Measurements from ENCODE around the gene EPOP. TPM values are rescaled to one million over a fixed set of nuclear protein-coding genes. Genes with fewer than 3 reads are reported as not detected.
A peak's percentile ranks its signal among the peaks of the same experiment; 100 is the strongest.

Gene EPOP
- total RNA-seq, 2 donors from 2014 or later = 3.2 to 5.0 TPM

DNA sequence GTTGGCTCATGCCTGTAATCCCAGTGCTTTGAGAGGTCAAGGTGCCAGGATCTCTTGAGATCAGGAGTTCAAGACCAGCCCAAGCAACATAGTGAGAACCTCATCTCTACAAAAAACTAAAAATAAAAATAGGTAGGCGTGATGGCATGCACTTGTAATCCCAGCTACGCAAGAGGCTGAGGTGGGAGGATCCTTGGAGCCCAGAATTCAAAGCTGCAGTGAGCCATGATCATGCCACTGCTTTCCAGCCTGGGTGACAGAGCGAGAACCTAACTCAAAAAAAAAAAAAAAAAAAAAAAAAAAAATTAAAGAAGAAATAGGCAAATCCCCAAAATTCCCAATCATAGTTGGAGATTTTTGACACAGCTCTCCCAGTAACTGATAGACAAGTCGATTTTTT lies 36.8 kb downstream of the EPOP start:
- H3K9ac ChIP-seq (ENCODE audit: extremely low read depth, low read length, poor library complexity, severe bottlenecking) = no peak overlapping the region
- no peaks in the 10 kb centered on the region for H3K36me3 ChIP-seq (ENCODE audit: control insufficient read depth, insufficient read depth, low read length)
- Mint-ChIP-seq H3K4me3 (no peak overlapping the region), H3K36me3 (ENCODE audit: low read depth) (no peaks in the 10 kb centered on the region), H3K4me1 (peaks cover 7% of the 10 kb centered on the region), H3K27ac (no peak overlapping the region), H3K27me3 (ENCODE audit: insufficient read depth) (no peaks in the 10 kb centered on the region), H3K9me3 (no peaks in the 10 kb centered on the region)
- 93 to 100% methylated on average over 2 of the region's 4 CpGs for WGBS, 2 experiments (ENCODE audit: insufficient coverage in 1 of 2, insufficient read length in 1 of 2)
- no peak overlapping the region for H3K4me3 ChIP-seq (ENCODE audit: low read length)
- H3K27ac ChIP-seq (ENCODE audit: low read depth, low read length) = no peak overlapping the region
- H3K4me1 ChIP-seq (ENCODE audit: control insufficient read depth, insufficient read depth, low read length) = no peaks in the 10 kb centered on the region
- no peaks in the 10 kb centered on the region for H3K27me3 ChIP-seq (ENCODE audit: control insufficient read depth, insufficient read depth, low read length, poor library complexity, severe bottlenecking)
- no peak for TF ChIP-seq CTCF (conservative IDR thresholded peaks at IDR 0.05)
- H3K9me3 ChIP-seq (ENCODE audit: control insufficient read depth, low read length) = no peaks in the 10 kb centered on the region
- peak; percentile 28 for DNase-seq

DNA sequence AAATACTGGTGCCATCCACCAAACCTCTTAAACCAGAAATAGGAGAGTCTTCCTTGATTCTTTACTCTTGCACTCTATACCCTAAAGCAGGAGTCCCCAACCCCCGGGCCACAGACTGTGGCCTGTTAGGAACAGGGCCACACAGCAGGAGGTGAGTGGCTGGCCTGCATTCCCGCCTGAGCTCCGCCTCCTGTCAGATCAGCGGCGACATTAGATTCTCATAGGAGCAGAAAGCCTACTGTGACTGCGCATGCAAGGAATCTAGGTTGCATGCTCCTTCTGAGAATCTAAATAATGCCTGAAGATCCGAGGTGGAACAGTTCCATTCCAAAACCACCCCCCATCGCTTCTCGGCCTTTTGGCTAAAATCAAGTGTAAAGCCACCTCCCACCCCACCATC lies 38.7 kb downstream of the EPOP start:
- H3K27ac ChIP-seq (ENCODE audit: low read depth, low read length) = no peak overlapping the region
- no peaks in the 10 kb centered on the region for H3K9me3 ChIP-seq (ENCODE audit: control insufficient read depth, low read length)
- TF ChIP-seq CTCF (conservative IDR thresholded peaks at IDR 0.05) = no peak
- H3K9ac ChIP-seq (ENCODE audit: extremely low read depth, low read length, poor library complexity, severe bottlenecking) = no peak overlapping the region
- DNase-seq = peak; percentile 94
- no peak overlapping the region for H3K4me3 ChIP-seq (ENCODE audit: low read length)
- Mint-ChIP-seq H3K36me3 (ENCODE audit: low read depth) (no peaks in the 10 kb centered on the region), H3K4me1 (peaks cover 7% of the 10 kb centered on the region), H3K27ac (no peak overlapping the region), H3K27me3 (ENCODE audit: insufficient read depth) (no peaks in the 10 kb centered on the region), H3K4me3 (no peak overlapping the region), H3K9me3 (no peaks in the 10 kb centered on the region)
- H3K4me1 ChIP-seq (ENCODE audit: control insufficient read depth, insufficient read depth, low read length) = no peaks in the 10 kb centered on the region
- 40 to 43% methylated on average over 5 to 9 of the region's 9 CpGs for WGBS, 2 experiments (ENCODE audit: insufficient coverage in 1 of 2, insufficient read length in 1 of 2)
- no peaks in the 10 kb centered on the region for H3K36me3 ChIP-seq (ENCODE audit: control insufficient read depth, insufficient read depth, low read length)
- no peaks in the 10 kb centered on the region for H3K27me3 ChIP-seq (ENCODE audit: control insufficient read depth, insufficient read depth, low read length, poor library complexity, severe bottlenecking)

- Mint-ChIP-seq H3K9me3 (peaks cover 13% of the 10 kb centered on the region), H3K4me1 (peaks cover 7% of the 10 kb centered on the region), H3K36me3 (ENCODE audit: low read depth) (no peaks in the 10 kb centered on the region), H3K27ac (no peak overlapping the region), H3K4me3 (no peak overlapping the region), H3K27me3 (ENCODE audit: insufficient read depth) (no peaks in the 10 kb centered on the region)
- Histone ChIP-seq H3K27ac (ENCODE audit: low read depth, low read length) (no peak overlapping the region), H3K9ac (ENCODE audit: extremely low read depth, low read length, poor library complexity, severe bottlenecking) (no peak overlapping the region), H3K9me3 (ENCODE audit: control insufficient read depth, low read length) (no peaks in the 10 kb centered on the region), H3K4me3 (ENCODE audit: low read length) (no peak overlapping the region), H3K4me1 (ENCODE audit: control insufficient read depth, insufficient read depth, low read length) (no peaks in the 10 kb centered on the region), H3K36me3 (ENCODE audit: control insufficient read depth, insufficient read depth, low read length) (no peaks in the 10 kb centered on the region), H3K27me3 (ENCODE audit: control insufficient read depth, insufficient read depth, low read length, poor library complexity, severe bottlenecking) (no peaks in the 10 kb centered on the region)
- DNase-seq = peak; percentile 39
- TF ChIP-seq CTCF (conservative IDR thresholded peaks at IDR 0.05) = no peak
- 97% methylated on average over 4 of the region's 6 CpGs for WGBS, 2 experiments (ENCODE audit: insufficient coverage in 1 of 2, insufficient read length in 1 of 2)
These were observed 42.4 kb downstream of the EPOP start for GRCh38 chr17:38632334-38632733.

Data from endodermal cell (in vitro differentiated cells).